HEK293 (cell line): Measurements from ENCODE around the gene BLVRB.
A peak's percentile ranks its signal among the peaks of the same experiment; 100 is the strongest.
"Not testable (repeated sequence)": the region's sequence is repeated elsewhere in the genome, so short reads cannot be mapped to it uniquely, and the experiment has no call there.

ENCODE experiments used
- CTCF ChIA-PET: fragments of 350-600 bp; formaldehyde crosslinking; extraction: SDS; loops from one replicate; lab custom pipeline; 2021; ENCODE audit warnings: antibody characterized with exemption; lab: Yijun Ruan, JAX
- POLR2A ChIA-PET: fragments of 300-600 bp; formaldehyde crosslinking; extraction: SDS; loops from one replicate; lab custom pipeline; 2020; ENCODE audit warnings: antibody characterized with exemption, inconsistent platforms; lab: Yijun Ruan, JAX
- H3K27ac ChIP-seq: fragments of 200-500 bp; sonication (Bioruptor generic); 2 replicates; pipeline ENCODE4 v1.5.1; 2014; ENCODE audit warnings: low read depth, low read length, control low read depth, inconsistent platforms; ENCODE audit errors: extremely low read depth
- H3K36me3 ChIP-seq, 2 experiments: fragments of 200-500 bp in 1 of 2; sonication (Bioruptor generic) in 1 of 2; 1 replicate in 1 of 2; 2 replicates in 1 of 2; pipeline ENCODE4 v1.5.1; 2014 to 2017; ENCODE audit warnings: inconsistent platforms in 2 of 2, low read length in 2 of 2; ENCODE audit not compliant: control insufficient read depth in 2 of 2, insufficient read depth in 1 of 2
- H3K4me1 ChIP-seq: fragments of 200-500 bp; sonication (Bioruptor generic); 2 replicates; pipeline ENCODE4 v1.5.1; 2014; ENCODE audit warnings: mild to moderate bottlenecking, low read length, inconsistent platforms; ENCODE audit not compliant: control insufficient read depth, insufficient read depth
- H3K4me3 ChIP-seq: 2 replicates; pipeline ENCODE4 v1.5.1; 2011; ENCODE audit warnings: low read depth, mild to moderate bottlenecking, control low read depth, low read length, moderate library complexity
- H3K9me3 ChIP-seq: fragments of 200-500 bp; sonication (Bioruptor generic); 2 replicates; pipeline ENCODE4 v1.5.1; 2014; ENCODE audit warnings: low read depth, low read length, inconsistent platforms; ENCODE audit not compliant: control insufficient read depth, insufficient read depth
- KLF1 ChIP-seq: fragments of 450-650 bp; formaldehyde crosslinking; IDR thresholded peaks from 2 replicates; pipeline ENCODE4 v1.5.1; 2016; ENCODE audit warnings: missing biosample characterization, missing genetic modification characterization
- PRDM1 ChIP-seq: fragments of 450-650 bp; formaldehyde crosslinking; IDR thresholded peaks from 2 replicates; pipeline ENCODE4; 2016; ENCODE audit warnings: missing biosample characterization, missing genetic modification characterization
- ZNF121 ChIP-seq: fragments of 450-650 bp; formaldehyde crosslinking; IDR thresholded peaks from 2 replicates; pipeline ENCODE4 v1.5.1; 2016; ENCODE audit warnings: missing biosample characterization, missing genetic modification characterization
- ZNF138 ChIP-seq: fragments of 450-650 bp; formaldehyde crosslinking; IDR thresholded peaks from 2 replicates; pipeline ENCODE4 v1.5.1; 2016; ENCODE audit warnings: missing biosample characterization, missing genetic modification characterization, borderline replicate concordance
- ZNF416 ChIP-seq: fragments of 450-650 bp; formaldehyde crosslinking; IDR thresholded peaks from 2 replicates; pipeline ENCODE4 v1.5.1; 2016; ENCODE audit warnings: missing biosample characterization, missing genetic modification characterization
- ZNF623 ChIP-seq: fragments of 450-650 bp; formaldehyde crosslinking; IDR thresholded peaks from 2 replicates; pipeline ENCODE4 v1.5.1; 2016; ENCODE audit warnings: missing biosample characterization, missing genetic modification characterization
- ZNF768 ChIP-seq: fragments of 450-650 bp; formaldehyde crosslinking; IDR thresholded peaks from 2 replicates; pipeline ENCODE4 v1.5.1; 2018; ENCODE audit warnings: missing biosample characterization, mild to moderate bottlenecking, missing genetic modification characterization
- ZNF777 ChIP-seq: fragments of 450-650 bp; formaldehyde crosslinking; IDR thresholded peaks from 2 replicates; pipeline ENCODE4 v1.5.1; 2017; ENCODE audit warnings: missing biosample characterization, missing genetic modification characterization, borderline replicate concordance
- ZNF830 ChIP-seq: fragments of 450-650 bp; IDR thresholded peaks from 2 replicates; pipeline ENCODE4 v1.5.0; 2018; ENCODE audit warnings: missing biosample characterization, missing genetic modification characterization, low read depth, mild to moderate bottlenecking, moderate library complexity
- ZSCAN23 ChIP-seq: fragments of 450-650 bp; formaldehyde crosslinking; IDR thresholded peaks from 2 replicates; pipeline ENCODE4 v1.5.1; 2016; ENCODE audit warnings: missing biosample characterization, missing genetic modification characterization
- TF ChIP-seq, protein P1 (sequence below): fragments of 450-650 bp; formaldehyde crosslinking; IDR thresholded peaks from 2 replicates; pipeline ENCODE4 v1.5.1; 2016; ENCODE audit warnings: missing biosample characterization, missing genetic modification characterization
- TF ChIP-seq, protein P2 (sequence below): fragments of 450-650 bp; formaldehyde crosslinking; IDR thresholded peaks from 2 replicates; pipeline ENCODE4 v1.5.1; 2016; ENCODE audit warnings: missing biosample characterization, missing genetic modification characterization, low read depth
- TF ChIP-seq, protein P3 (sequence below): fragments of 450-650 bp; formaldehyde crosslinking; IDR thresholded peaks from 2 replicates; pipeline ENCODE4 v1.5.1; 2017; ENCODE audit warnings: missing biosample characterization, missing genetic modification characterization

BLVRB gene

DNA sequence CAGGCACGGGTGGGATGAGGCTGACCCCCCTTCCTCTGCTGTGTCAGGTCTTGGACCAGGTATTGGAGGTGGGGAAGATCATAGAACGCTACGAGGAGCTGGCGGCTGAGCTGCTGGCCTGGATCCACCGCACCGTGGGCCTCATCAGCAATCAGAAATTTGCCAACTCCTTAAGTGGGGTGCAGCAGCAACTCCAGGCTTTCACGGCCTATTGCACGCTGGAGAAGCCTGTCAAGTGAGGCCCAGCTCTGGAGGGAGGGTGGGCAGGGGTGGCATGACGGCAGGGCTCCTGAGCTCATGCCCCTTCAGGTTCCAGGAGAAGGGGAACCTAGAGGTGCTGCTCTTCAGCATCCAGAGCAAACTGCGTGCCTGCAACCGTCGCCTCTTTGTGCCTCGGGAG lies 36.5 kb upstream of the BLVRB start (continued):
- TF ChIP-seq, protein P1, sequence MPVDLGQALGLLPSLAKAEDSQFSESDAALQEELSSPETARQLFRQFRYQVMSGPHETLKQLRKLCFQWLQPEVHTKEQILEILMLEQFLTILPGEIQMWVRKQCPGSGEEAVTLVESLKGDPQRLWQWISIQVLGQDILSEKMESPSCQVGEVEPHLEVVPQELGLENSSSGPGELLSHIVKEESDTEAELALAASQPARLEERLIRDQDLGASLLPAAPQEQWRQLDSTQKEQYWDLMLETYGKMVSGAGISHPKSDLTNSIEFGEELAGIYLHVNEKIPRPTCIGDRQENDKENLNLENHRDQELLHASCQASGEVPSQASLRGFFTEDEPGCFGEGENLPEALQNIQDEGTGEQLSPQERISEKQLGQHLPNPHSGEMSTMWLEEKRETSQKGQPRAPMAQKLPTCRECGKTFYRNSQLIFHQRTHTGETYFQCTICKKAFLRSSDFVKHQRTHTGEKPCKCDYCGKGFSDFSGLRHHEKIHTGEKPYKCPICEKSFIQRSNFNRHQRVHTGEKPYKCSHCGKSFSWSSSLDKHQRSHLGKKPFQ (tag by site-specific recombination), result no peak
- no peak for TF ChIP-seq ZNF138 (tag by site-specific recombination)
- TF ChIP-seq, all 188 proteins: peak for 0

DNA sequence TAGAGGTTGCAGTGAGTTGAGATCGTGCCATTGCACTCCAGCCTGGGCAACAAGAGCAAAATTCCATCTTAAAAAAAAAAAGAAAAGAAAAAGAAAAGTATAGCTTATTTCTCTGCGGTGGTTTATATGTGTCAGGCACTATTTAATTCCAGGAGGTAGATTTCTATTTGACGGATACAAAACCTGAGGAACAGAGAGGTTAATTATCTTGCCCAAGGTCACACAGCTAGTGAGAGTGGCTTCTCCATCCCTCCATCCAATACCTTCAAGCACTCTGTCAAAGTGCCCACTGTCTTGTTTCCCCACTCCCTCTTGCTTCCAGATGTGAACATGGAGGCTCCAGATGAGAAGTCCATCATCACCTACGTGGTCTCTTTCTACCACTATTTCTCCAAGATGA lies 36.1 kb upstream of the BLVRB start:
- ChIA-PET CTCF (interaction anchor here (0.5 to 1.9 kb wide), 11 partner anchors 9 to 362 kb away, joined by 3 to 12 read pairs (median 5); partner anchors contain the start of gene BLVRB), POLR2A (interaction anchor here (0.7 to 1.1 kb wide), 3 partner anchors 14 to 102 kb away, joined by 3 to 12 read pairs (median 3); no protein-coding TSS in a partner anchor)
- no peak for TF ChIP-seq ZNF416 (tag by site-specific recombination)
- TF ChIP-seq ZNF830 (tag by site-specific recombination), result no peak
- peak; percentile 90; the same call in 1 of the 2 replicates for TF ChIP-seq ZNF768
- no peak for TF ChIP-seq ZNF777 (tag by site-specific recombination)
- Histone ChIP-seq H3K9me3 (no peaks in the 10 kb centered on the region), H3K4me1 (no peaks in the 10 kb centered on the region), H3K36me3 (no peaks in the 10 kb centered on the region; a peak in 1 of 3 replicates), H3K4me3 (no peak overlapping the region), H3K27ac (no peak overlapping the region)

DNA sequence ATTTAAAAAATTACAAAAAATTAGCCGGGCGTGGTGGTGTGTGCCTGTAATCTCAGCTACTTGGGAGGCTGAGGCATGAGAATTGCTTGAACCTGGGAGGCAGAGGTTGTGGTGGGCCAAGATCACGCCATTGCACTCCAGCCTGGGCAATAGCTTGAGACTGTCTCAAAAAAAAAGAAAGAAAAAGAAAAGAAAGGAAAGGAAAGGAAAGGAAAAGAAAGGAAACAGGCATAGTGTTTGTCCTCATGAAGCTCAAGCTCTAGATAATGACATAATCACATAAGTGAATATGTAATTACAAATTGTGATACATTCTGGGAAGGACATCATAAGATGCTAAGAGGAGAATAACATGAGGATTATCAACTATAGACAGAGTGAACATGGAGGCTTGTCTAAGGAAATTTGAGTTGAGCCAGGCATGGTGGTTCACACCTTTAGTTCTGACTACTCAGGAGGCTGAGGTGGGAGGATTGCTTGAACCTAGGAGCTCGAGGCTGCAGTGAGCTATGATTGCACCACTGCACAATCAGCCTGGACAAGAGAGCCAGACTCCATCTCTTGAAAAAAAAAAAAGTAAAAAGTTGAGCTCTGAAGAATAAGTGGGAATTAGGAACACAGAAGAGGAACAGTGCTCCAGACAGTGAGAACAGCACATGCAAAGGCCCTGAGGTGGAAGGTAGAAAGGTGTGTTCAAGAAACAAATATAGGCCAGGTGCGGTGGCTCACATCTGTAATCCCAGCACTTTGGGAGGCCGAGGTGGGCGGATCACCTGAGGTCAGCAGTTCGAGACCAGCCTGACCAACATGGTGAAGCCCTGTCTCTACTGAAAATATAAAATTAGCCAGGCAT lies 35.4 kb upstream of the BLVRB start:
- TF ChIP-seq PRDM1 (tag by site-specific recombination), result peak; percentile 94
- 0 out of 2 replicates have a peak, but pooled peaks have one; percentile 34 for TF ChIP-seq ZSCAN23 (tag by site-specific recombination)
- TF ChIP-seq, protein P2, sequence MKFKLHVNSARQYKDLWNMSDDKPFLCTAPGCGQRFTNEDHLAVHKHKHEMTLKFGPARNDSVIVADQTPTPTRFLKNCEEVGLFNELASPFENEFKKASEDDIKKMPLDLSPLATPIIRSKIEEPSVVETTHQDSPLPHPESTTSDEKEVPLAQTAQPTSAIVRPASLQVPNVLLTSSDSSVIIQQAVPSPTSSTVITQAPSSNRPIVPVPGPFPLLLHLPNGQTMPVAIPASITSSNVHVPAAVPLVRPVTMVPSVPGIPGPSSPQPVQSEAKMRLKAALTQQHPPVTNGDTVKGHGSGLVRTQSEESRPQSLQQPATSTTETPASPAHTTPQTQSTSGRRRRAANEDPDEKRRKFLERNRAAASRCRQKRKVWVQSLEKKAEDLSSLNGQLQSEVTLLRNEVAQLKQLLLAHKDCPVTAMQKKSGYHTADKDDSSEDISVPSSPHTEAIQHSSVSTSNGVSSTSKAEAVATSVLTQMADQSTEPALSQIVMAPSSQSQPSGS (tag by site-specific recombination), result peak; percentile 93
- TF ChIP-seq ZNF121 (tag by site-specific recombination), result peak; percentile 40; the same call in 1 of the 2 replicates
- TF ChIP-seq, protein P3, sequence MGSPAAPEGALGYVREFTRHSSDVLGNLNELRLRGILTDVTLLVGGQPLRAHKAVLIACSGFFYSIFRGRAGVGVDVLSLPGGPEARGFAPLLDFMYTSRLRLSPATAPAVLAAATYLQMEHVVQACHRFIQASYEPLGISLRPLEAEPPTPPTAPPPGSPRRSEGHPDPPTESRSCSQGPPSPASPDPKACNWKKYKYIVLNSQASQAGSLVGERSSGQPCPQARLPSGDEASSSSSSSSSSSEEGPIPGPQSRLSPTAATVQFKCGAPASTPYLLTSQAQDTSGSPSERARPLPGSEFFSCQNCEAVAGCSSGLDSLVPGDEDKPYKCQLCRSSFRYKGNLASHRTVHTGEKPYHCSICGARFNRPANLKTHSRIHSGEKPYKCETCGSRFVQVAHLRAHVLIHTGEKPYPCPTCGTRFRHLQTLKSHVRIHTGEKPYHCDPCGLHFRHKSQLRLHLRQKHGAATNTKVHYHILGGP (tag by site-specific recombination), result 0 out of 2 replicates have a peak, but pooled peaks have one; percentile 33
- TF ChIP-seq ZNF623, result peak; percentile 98
- TF ChIP-seq, all 188 proteins: peak for 6; not testable (repeated sequence) for 182
- ChIA-PET POLR2A (interaction anchor here (0.6 to 1.1 kb wide), 4 partner anchors 9 to 75 kb away, joined by 3 to 4 read pairs (median 3); partner anchors contain the start of gene SERTAD1), CTCF (interaction anchor here (0.5 to 2.3 kb wide), 16 partner anchors 10 to 361 kb away, joined by 3 to 17 read pairs (median 4); partner anchors contain the start of gene BLVRB)

DNA sequence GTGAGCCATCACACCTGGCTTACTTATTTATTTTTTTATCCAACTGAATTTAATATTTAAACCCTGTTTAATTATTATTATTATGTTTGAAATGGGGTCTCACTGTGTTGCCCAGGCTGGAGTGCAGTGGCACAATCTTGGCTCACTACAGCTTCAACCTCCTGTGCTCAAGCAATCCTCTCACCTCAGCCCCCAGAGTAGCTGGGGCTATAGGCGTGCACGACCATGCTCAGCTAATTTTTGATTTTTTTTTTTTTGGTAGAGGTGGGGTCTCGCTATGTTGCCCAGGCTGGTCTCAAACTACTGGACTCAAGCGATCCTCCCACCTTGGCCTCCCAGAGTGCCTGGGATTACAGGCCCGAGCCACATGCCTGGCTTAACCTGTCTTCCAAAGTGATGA lies 33.8 kb upstream of the BLVRB start:
- Histone ChIP-seq H3K36me3 (no peaks in the 10 kb centered on the region; a peak in 1 of 3 replicates), H3K27ac (no peak overlapping the region; the same call in 1 of the 2 replicates), H3K4me1 (no peaks in the 10 kb centered on the region), H3K4me3 (no peak overlapping the region), H3K9me3 (no peaks in the 10 kb centered on the region)
- TF ChIP-seq KLF1 (tag by site-specific recombination), result no peak
- TF ChIP-seq ZNF121 (tag by site-specific recombination), result peak; percentile 99
- POLR2A ChIA-PET, result interaction anchor here (1.5 kb wide), 1 partner anchor 73 kb away, joined by 5 read pairs; the partner anchor contains the start of gene SERTAD1
- CTCF ChIA-PET, result interaction anchor here (0.6 to 2.3 kb wide), 8 partner anchors 10 to 194 kb away, joined by 3 to 17 read pairs (median 4); no protein-coding TSS in a partner anchor

More for the DNA sequence above, 35.4 kb upstream of the BLVRB start:
- not testable (repeated sequence) for H3K4me3 ChIP-seq, H3K36me3 ChIP-seq, H3K4me1 ChIP-seq, H3K9me3 ChIP-seq, H3K27ac ChIP-seq
